Kidney glomerular epithelial cell (primary cell): Measurements from ENCODE around the gene TSNAX.
A peak's percentile ranks its signal among the peaks of the same experiment; 100 is the strongest.
"Not testable (repeated sequence)": the region's sequence is repeated elsewhere in the genome, so short reads cannot be mapped to it uniquely, and the experiment has no call there.

Experiments
- DNase-seq: peaks from one replicate; lab custom pipeline; 2025; lab: John Stamatoyannopoulos, UW

The TSNAX gene

GRCh38 chr1:231563247-231563646 is 34.8 kb downstream of the TSNAX start:
- no peak for DNase-seq

GRCh38 chr1:231564373-231564772 is 35.9 kb downstream of the TSNAX start:
- DNase-seq, result no peak

GRCh38 chr1:231566496-231566895 is 38.0 kb downstream of the TSNAX start:
- DNase-seq, result no peak

GRCh38 chr1:231570262-231570661 is 41.8 kb downstream of the TSNAX start:
- not testable (repeated sequence) for DNase-seq

GRCh38 chr1:231571904-231572303 is 43.4 kb downstream of the TSNAX start:
- no peak for DNase-seq

GRCh38 chr1:231575472-231575871 is 47.0 kb downstream of the TSNAX start:
- no peak for DNase-seq

GRCh38 chr1:231576804-231577718 is 48.6 kb downstream of the TSNAX start:
- DNase-seq, result no peak

GRCh38 chr1:231580874-231581273 is 52.4 kb downstream of the TSNAX start:
- no peak for DNase-seq

GRCh38 chr1:231581859-231582258 is 53.4 kb downstream of the TSNAX start:
- no peak for DNase-seq

- no peak for DNase-seq
Observed at GRCh38 chr1:231583376-231583775, 54.9 kb downstream of the TSNAX start.

- peak; percentile 15 for DNase-seq
Observed at GRCh38 chr1:231584117-231584516, 55.6 kb downstream of the TSNAX start.

- no peak for DNase-seq
Observed at GRCh38 chr1:231584921-231585320, 56.5 kb downstream of the TSNAX start.

GRCh38 chr1:231590453-231591198 is 62.2 kb downstream of the TSNAX start:
- DNase-seq, result peak; percentile 70

GRCh38 chr1:231591466-231591865 is 63.0 kb downstream of the TSNAX start:
- DNase-seq, result no peak

GRCh38 chr1:231592809-231593208 is 64.3 kb downstream of the TSNAX start:
- DNase-seq, result no peak

- not testable (repeated sequence) for DNase-seq
Observed at GRCh38 chr1:231593264-231593663, 64.8 kb downstream of the TSNAX start.

GRCh38 chr1:231594123-231594522 is 65.7 kb downstream of the TSNAX start:
- no peak for DNase-seq

- DNase-seq, result no peak
Observed at GRCh38 chr1:231594749-231595148, 66.3 kb downstream of the TSNAX start.

- no peak for DNase-seq
Observed at GRCh38 chr1:231596337-231596791, 67.9 kb downstream of the TSNAX start.

- no peak for DNase-seq
Observed at GRCh38 chr1:231597971-231598370, 69.5 kb downstream of the TSNAX start.

- no peak for DNase-seq
Observed at GRCh38 chr1:231600458-231600976, 72.0 kb downstream of the TSNAX start.

GRCh38 chr1:231601824-231602672 is 73.6 kb downstream of the TSNAX start:
- DNase-seq, result no peak
